ENCODE measurements around the gene USP43.
"Not testable (repeated sequence)": the region's sequence is repeated elsewhere in the genome, so short reads cannot be mapped to it uniquely, and the experiment has no call there.

The USP43 gene

DNA sequence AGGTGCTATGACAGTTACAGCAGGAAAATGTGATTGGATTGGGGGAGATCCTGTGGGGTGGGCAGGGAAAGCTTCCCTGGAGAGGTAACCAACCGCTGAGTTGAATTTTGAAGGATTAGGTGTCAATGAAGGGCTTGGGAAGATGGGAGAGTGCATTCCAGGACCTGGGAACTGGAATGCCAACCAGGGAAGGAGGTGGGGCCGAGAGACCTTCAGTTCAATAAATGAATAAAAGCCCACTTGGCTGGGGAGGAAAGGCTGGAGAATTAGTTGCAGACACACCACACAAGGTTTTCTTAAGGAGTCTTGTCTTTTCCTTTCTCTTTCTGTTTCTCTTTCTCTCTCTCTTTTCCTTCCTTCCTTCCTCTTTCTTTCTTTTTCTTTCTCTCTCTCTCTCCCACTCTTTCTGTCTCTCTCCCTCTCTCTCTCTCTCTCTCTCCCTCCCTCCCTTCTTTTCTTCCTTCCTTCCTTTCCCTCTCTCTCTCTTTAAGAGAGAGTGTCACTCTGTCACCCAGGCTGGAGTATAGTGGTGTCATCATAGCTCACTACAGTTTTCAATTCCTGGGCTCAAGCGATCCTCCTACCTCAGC lies 3.3 kb downstream of the USP43 start:
- H3K4me3 ChIP-seq (ENCODE audit: low read depth, low read length), result no peak overlapping the region
- DNase-seq, result no peak
- TF ChIP-seq, protein P1, sequence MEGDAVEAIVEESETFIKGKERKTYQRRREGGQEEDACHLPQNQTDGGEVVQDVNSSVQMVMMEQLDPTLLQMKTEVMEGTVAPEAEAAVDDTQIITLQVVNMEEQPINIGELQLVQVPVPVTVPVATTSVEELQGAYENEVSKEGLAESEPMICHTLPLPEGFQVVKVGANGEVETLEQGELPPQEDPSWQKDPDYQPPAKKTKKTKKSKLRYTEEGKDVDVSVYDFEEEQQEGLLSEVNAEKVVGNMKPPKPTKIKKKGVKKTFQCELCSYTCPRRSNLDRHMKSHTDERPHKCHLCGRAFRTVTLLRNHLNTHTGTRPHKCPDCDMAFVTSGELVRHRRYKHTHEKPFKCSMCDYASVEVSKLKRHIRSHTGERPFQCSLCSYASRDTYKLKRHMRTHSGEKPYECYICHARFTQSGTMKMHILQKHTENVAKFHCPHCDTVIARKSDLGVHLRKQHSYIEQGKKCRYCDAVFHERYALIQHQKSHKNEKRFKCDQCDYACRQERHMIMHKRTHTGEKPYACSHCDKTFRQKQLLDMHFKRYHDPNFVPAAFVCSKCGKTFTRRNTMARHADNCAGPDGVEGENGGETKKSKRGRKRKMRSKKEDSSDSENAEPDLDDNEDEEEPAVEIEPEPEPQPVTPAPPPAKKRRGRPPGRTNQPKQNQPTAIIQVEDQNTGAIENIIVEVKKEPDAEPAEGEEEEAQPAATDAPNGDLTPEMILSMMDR (IDR thresholded peaks at IDR 0.05; ENCODE audit: low read depth, low read length), result no peak
- H3K27me3 ChIP-seq, result no peaks in the 10 kb centered on the region
- no peaks in the 10 kb centered on the region for H3K4me1 ChIP-seq
- no peaks in the 10 kb centered on the region for H3K36me3 ChIP-seq
- H3K9me3 ChIP-seq, result no peaks in the 10 kb centered on the region

DNA sequence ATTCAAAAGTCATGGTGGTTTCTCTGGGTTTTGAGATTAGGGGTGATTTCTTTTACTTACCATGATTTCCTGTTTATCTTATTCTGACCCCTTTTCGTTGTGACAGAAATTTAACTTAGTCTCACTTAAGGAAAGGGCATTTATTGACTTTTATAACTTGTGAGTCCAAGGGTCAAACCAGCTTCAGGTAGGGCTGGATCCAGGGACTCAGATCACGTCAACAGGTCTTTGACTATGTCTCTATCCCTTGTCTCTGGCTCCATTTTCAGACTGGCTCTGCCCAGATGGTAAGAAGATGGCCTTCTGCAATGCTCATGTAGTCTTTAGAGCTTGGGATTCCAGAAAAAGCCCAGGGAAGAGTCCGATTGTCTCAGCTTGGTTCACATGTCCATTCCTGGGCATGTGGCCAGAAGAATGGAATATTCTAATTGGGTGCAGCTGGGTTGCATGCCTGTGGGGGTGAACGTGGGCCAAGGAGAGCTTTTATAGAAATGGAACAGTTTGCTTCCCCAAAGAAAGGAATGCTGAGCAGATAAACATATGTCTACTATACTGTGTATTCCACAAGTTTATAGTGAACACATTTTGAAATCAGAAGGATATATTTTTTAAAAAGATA lies 13.4 kb downstream of the USP43 start:
- no peaks in the 10 kb centered on the region for H3K9me3 ChIP-seq
- no peak for DNase-seq
- H3K36me3 ChIP-seq, result no peaks in the 10 kb centered on the region
- H3K27me3 ChIP-seq, result no peaks in the 10 kb centered on the region
- TF ChIP-seq, protein P1 (IDR thresholded peaks at IDR 0.05; ENCODE audit: low read depth, low read length), result no peak
- H3K4me3 ChIP-seq (ENCODE audit: low read depth, low read length), result no peak overlapping the region
- H3K4me1 ChIP-seq, result no peaks in the 10 kb centered on the region

DNA sequence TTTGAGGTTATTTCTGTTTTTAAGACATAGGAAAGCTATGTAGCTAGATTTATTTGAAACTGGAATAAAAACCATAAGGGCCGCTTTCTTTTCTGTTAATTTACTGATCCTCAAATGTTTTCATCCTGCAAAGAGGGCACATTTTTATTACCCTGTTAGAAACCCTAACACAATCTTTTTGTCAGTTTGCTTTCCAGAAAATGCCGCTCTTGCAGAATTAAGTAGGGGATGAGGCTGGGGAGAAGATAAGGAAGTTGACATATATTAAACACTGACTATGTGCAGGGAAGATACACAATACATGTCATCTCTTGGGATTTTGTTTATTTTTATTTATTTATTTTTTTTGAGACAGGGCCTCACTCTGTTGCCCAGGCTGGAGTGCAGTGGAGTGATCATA lies 15.7 kb downstream of the USP43 start:
- H3K4me3 ChIP-seq (ENCODE audit: low read depth, low read length), result no peak overlapping the region
- H3K9me3 ChIP-seq, result no peaks in the 10 kb centered on the region
- no peaks in the 10 kb centered on the region for H3K36me3 ChIP-seq
- TF ChIP-seq, protein P1 (IDR thresholded peaks at IDR 0.05; ENCODE audit: low read depth, low read length), result no peak
- no peaks in the 10 kb centered on the region for H3K27me3 ChIP-seq
- H3K4me1 ChIP-seq, result no peaks in the 10 kb centered on the region
- DNase-seq, result no peak

- not testable (repeated sequence) for H3K4me1 ChIP-seq; DNase-seq; H3K36me3 ChIP-seq; H3K4me3 ChIP-seq (ENCODE audit: low read depth, low read length); H3K9me3 ChIP-seq; H3K27me3 ChIP-seq
Measured at GRCh38 chr17:9663511-9663910, 18.2 kb downstream of the USP43 start.

- Histone ChIP-seq H3K9me3 (no peaks in the 10 kb centered on the region), H3K4me1 (no peaks in the 10 kb centered on the region), H3K4me3 (ENCODE audit: low read depth, low read length) (no peak overlapping the region), H3K27me3 (no peaks in the 10 kb centered on the region), H3K36me3 (no peaks in the 10 kb centered on the region)
- no peak for DNase-seq
- TF ChIP-seq, protein P1 (IDR thresholded peaks at IDR 0.05; ENCODE audit: low read depth, low read length), result no peak
Measured at GRCh38 chr17:9666461-9667050, 21.2 kb downstream of the USP43 start.

DNA sequence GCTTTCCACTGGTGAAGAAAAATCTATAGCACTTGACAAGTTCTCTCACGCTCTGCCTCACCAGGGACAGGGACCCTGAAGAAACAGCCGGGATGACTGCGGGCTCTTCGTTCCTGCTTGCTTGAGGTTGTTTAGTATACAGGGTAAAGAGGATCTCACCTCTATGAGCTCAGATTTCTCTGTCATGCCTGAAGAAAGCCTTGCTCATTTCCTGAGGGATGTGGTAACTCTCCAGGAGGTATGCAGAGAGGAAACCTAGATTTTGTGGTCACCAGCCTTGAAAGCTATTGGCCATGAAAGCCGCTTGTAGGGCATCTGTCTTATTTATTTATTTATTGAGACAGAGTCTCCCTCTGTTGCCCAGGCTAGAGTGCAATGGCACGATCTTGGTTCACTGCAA lies 23.2 kb downstream of the USP43 start:
- DNase-seq, result no peak

More for the DNA sequence above, 23.2 kb downstream of the USP43 start:
- TF ChIP-seq, protein P1 (IDR thresholded peaks at IDR 0.05; ENCODE audit: low read depth, low read length), result no peak
- no peaks in the 10 kb centered on the region for H3K9me3 ChIP-seq
- H3K4me1 ChIP-seq, result no peaks in the 10 kb centered on the region
- H3K4me3 ChIP-seq (ENCODE audit: low read depth, low read length), result no peak overlapping the region
- no peaks in the 10 kb centered on the region for H3K36me3 ChIP-seq
- no peaks in the 10 kb centered on the region for H3K27me3 ChIP-seq
